Thyroid gland (tissue), 4 donors: ENCODE results near the gene CA10.

Experiments
- CTCF ChIP-seq, 6 experiments: fragments of 200-600 bp in 3 of 6; fragments of 450-650 bp in 3 of 6; sonication (generic) in 3 of 6; IDR thresholded peaks; one replicate each; pipeline ENCODE4 v1.5.1; 2016 to 2019; ENCODE audit warnings: antibody characterized with exemption in 6 of 6, mild to moderate bottlenecking in 2 of 6, inconsistent platforms in 1 of 6, moderate library complexity in 1 of 6
- POLR2A ChIP-seq, 2 donors: fragments of 450-650 bp; IDR thresholded peaks; one replicate each; pipeline ENCODE4 v1.6.1; 2017; ENCODE audit warnings: antibody characterized with exemption in 2 of 2, mild to moderate bottlenecking in 2 of 2, moderate library complexity in 1 of 2

GRCh38 chr17:51926448-51926847 lies 232.1 kb downstream of the CA10 start:
- no peak for TF ChIP-seq CTCF (IDR thresholded peaks at IDR 0.05)
- TF ChIP-seq POLR2A (IDR thresholded peaks at IDR 0.05): no peak
